HCT116 (cell line): ENCODE data around the gene TNFSF10. TPM values are rescaled to one million over a fixed set of nuclear protein-coding genes. Genes with fewer than 3 reads are reported as not detected.
"Not testable (repeated sequence)": the region's sequence is repeated elsewhere in the genome, so short reads cannot be mapped to it uniquely, and the experiment has no call there.

Source experiments
- ATAC-seq: fragments of 200-7000 bp; cut with Tn5 transposase; 2 replicates; pipeline ENCODE4 v1.9.1; 2020; ENCODE audit warnings: mild to moderate bottlenecking, moderate library complexity
- BruUV-seq: library from RNA; stranded (reverse); fragments of 400-500 nt; replicated peaks from 2 replicates; lab custom pipeline; 2021; lab: Mats Ljungman, UMichigan
- CTCF ChIA-PET: fragments of 300-600 bp; sonication (Branson Sonifier 250); formaldehyde crosslinking; loops from one replicate; lab custom pipeline; 2021; ENCODE audit warnings: antibody characterized with exemption; lab: Charles Lee
- POLR2A ChIA-PET: fragments of 300-600, 350-600 bp; sonication (Branson Sonifier 250); formaldehyde crosslinking; loops from one replicate; lab custom pipeline; 2021; ENCODE audit warnings: antibody characterized with exemption; lab: Charles Lee
- RAD21 ChIA-PET, 2 experiments: fragments of 300-600 bp; sonication (Branson Sonifier 250); formaldehyde crosslinking; loops; one replicate each; lab custom pipeline; 2023; ENCODE audit warnings: low total read pairs in 2 of 2; ENCODE audit not compliant: uncharacterized antibody in 2 of 2, unreplicated experiment in 2 of 2, low non-redundant PET in 1 of 2; lab: Charles Lee
- DNase-seq: peaks from one replicate; pipeline ENCODE4 v3.0.0-alpha.2; 2010; ENCODE audit warnings: low read depth, low spot score
- H2AFZ ChIP-seq: fragments of 200-600 bp; shearing (Covaris generic), sonication (generic); 2 replicates; pipeline ENCODE4 v1.6.1; 2017; ENCODE audit warnings: low read depth, mixed run types, mixed read lengths, antibody characterized with exemption, low read length; ENCODE audit not compliant: poor library complexity, severe bottlenecking
- H3K27ac ChIP-seq: 2 replicates; pipeline ENCODE4 v1.5.1; 2012; ENCODE audit warnings: low read depth, low read length
- H3K27me3 ChIP-seq: fragments of 200-600 bp; sonication (generic); 2 replicates; pipeline ENCODE4 v1.6.1; 2016; ENCODE audit warnings: mixed run types, low read length, mixed read lengths; ENCODE audit not compliant: insufficient read depth
- H3K36me3 ChIP-seq, 2 experiments: fragments of 200-500 bp in 1 of 2; fragments of 200-600 bp in 1 of 2; sonication (Bioruptor generic) in 1 of 2; sonication (generic) in 1 of 2; 2 replicates each; pipeline versions ENCODE4 v1.5.1 to v1.6.1; 2014 to 2016; ENCODE audit warnings: low read length in 2 of 2, inconsistent platforms in 1 of 2, mixed read lengths in 1 of 2, mixed run types in 1 of 2; ENCODE audit not compliant: insufficient read depth in 2 of 2, control insufficient read depth in 1 of 2
- H3K4me1 ChIP-seq, 2 experiments: fragments of 200-600 bp in 1 of 2; sonication (generic) in 1 of 2; 2 replicates each; pipeline versions ENCODE4 v1.5.1 to v1.6.1; 2012 to 2017; ENCODE audit warnings: low read length in 2 of 2, inconsistent platforms in 1 of 2, mild to moderate bottlenecking in 1 of 2, mixed read lengths in 1 of 2, mixed run types in 1 of 2, moderate library complexity in 1 of 2; ENCODE audit not compliant: insufficient read depth in 2 of 2, control insufficient read depth in 1 of 2
- H3K4me2 ChIP-seq: fragments of 200-600 bp; sonication (generic); 2 replicates; pipeline ENCODE4 v1.6.1; 2017; ENCODE audit warnings: mixed run types, low read length, mixed read lengths
- H3K4me3 ChIP-seq, 2 experiments: fragments of 200-600 bp in 1 of 2; sonication (generic) in 1 of 2; replicated peaks in 1 of 2; 2 replicates each; pipeline ENCODE4 v1.5.1; 2011 to 2016; ENCODE audit warnings: low read length in 2 of 2, control low read depth in 1 of 2, low read depth in 1 of 2, mild to moderate bottlenecking in 1 of 2, mixed read lengths in 1 of 2, mixed run types in 1 of 2
- H3K79me2 ChIP-seq: fragments of 200-600 bp; sonication (generic); 2 replicates; pipeline ENCODE4 v1.6.1; 2017; ENCODE audit warnings: mild to moderate bottlenecking, mixed run types, low read length, moderate library complexity, mixed read lengths; ENCODE audit not compliant: insufficient read depth
- H3K9ac ChIP-seq: fragments of 200-600 bp; sonication (generic); 2 replicates; pipeline ENCODE4 v1.6.1; 2016; ENCODE audit warnings: low read length, mixed read lengths
- H3K9me2 ChIP-seq: fragments of 200-600 bp; sonication (generic), shearing (Covaris generic); 2 replicates; pipeline ENCODE4 v1.6.1; 2017; ENCODE audit warnings: mixed run types, mild to moderate bottlenecking, moderate library complexity; ENCODE audit not compliant: insufficient read depth
- H3K9me3 ChIP-seq, 2 experiments: fragments of 200-500 bp in 1 of 2; fragments of 200-600 bp in 1 of 2; sonication (Bioruptor generic) in 1 of 2; sonication (generic) in 1 of 2; 2 replicates each; pipeline ENCODE4 v1.6.1; 2014 to 2017; ENCODE audit warnings: low read length in 2 of 2, mixed read lengths in 2 of 2, inconsistent platforms in 1 of 2, low read depth in 1 of 2, mild to moderate bottlenecking in 1 of 2, mixed run types in 1 of 2, moderate library complexity in 1 of 2; ENCODE audit not compliant: control insufficient read depth in 1 of 2, insufficient read depth in 1 of 2
- H4K20me1 ChIP-seq: fragments of 200-600 bp; sonication (generic), shearing (Covaris generic); 2 replicates; pipeline ENCODE4 v1.6.1; 2017; ENCODE audit warnings: mixed run types, mild to moderate bottlenecking, moderate library complexity; ENCODE audit not compliant: insufficient read depth
- CBX3 ChIP-seq: IDR thresholded peaks from 2 replicates; pipeline ENCODE4 v1.6.1; 2012; ENCODE audit warnings: low read depth
- CTCF ChIP-seq, 3 experiments: fragments of 200-600 bp in 1 of 3; sonication (generic) in 1 of 3; IDR thresholded peaks in 2 of 3; conservative IDR thresholded peaks in 1 of 3; 2 replicates each; pipeline ENCODE4 v1.5.1; 2012 to 2017; ENCODE audit warnings: low read depth in 2 of 3, low read length in 2 of 3, antibody characterized with exemption in 1 of 3, borderline replicate concordance in 1 of 3, control low read depth in 1 of 3, mild to moderate bottlenecking in 1 of 3, mixed read lengths in 1 of 3, mixed run types in 1 of 3, moderate library complexity in 1 of 3; ENCODE audit not compliant: insufficient read depth in 1 of 3
- ELF1 ChIP-seq: IDR thresholded peaks from 2 replicates; pipeline ENCODE4 v1.6.1; 2012; ENCODE audit warnings: low read depth, borderline replicate concordance
- EZH2 ChIP-seq: fragments of 200-600 bp; sonication (generic); IDR thresholded peaks from 2 replicates; pipeline ENCODE4 v1.6.1; 2017; ENCODE audit warnings: antibody characterized with exemption, mixed run types
- FOSL1 ChIP-seq: IDR thresholded peaks from 2 replicates; pipeline ENCODE4 v1.6.1; 2012; ENCODE audit warnings: low read depth
- POLR2AphosphoS5 ChIP-seq: IDR thresholded peaks from 2 replicates; pipeline ENCODE4 v1.6.1; 2011; ENCODE audit warnings: mild to moderate bottlenecking, low read depth, low read length, moderate library complexity
- RAD21 ChIP-seq: IDR thresholded peaks from 2 replicates; pipeline ENCODE4 v1.6.1; 2012; ENCODE audit warnings: low read depth, mild to moderate bottlenecking
- SP1 ChIP-seq: IDR thresholded peaks from 2 replicates; pipeline ENCODE4 v1.6.1; 2012; ENCODE audit warnings: low read depth
- TCF7L2 ChIP-seq: IDR thresholded peaks from 2 replicates; pipeline ENCODE4 v1.7.0; 2011; ENCODE audit warnings: borderline replicate concordance, inconsistent platforms; ENCODE audit not compliant: insufficient read depth, insufficient read length; ENCODE audit errors: extremely low read depth
- intact Hi-C: fragments of 100-400 bp; cut with micrococcal nuclease; formaldehyde crosslinking; loops from 2 replicates; pipeline ENCODE4 v1.10.0; 2022
- total RNA-seq: library from RNA; stranded (reverse); gene quantifications from one replicate; pipeline ENCODE4 v1.2.1, GENCODE V29; 2021; ENCODE audit not compliant: unreplicated experiment

TNFSF10 gene
- total RNA-seq, 1 experiment from 2014 or later, result 0.20 TPM

GRCh38 chr3:172490198-172490669 is 33.0 kb downstream of the TNFSF10 start:
- ATAC-seq (peak; percentile 73), DNase-seq (peak; percentile 48)
- H3K36me3 ChIP-seq, H3K4me1 ChIP-seq, H3K9ac ChIP-seq, H3K79me2 ChIP-seq, CTCF ChIA-PET, H3K4me2 ChIP-seq, BruUV-seq, H3K4me3 ChIP-seq, H3K27me3 ChIP-seq, POLR2A ChIA-PET, H4K20me1 ChIP-seq, RAD21 ChIA-PET, H3K9me2 ChIP-seq, H3K27ac ChIP-seq, H3K9me3 ChIP-seq: not testable (repeated sequence)
- TF ChIP-seq CTCF (IDR thresholded peaks at IDR 0.05 in 2 of 3, conservative IDR thresholded peaks at IDR 0.05 in 1 of 3; ENCODE audit: borderline replicate concordance in 1 of 3, insufficient read depth in 1 of 3, low read depth in 2 of 3, low read length in 2 of 3), result peak; percentile 69 to 85 (median 71)
- TF ChIP-seq RAD21, result peak; percentile 82
- H2AFZ ChIP-seq, result peak overlapping the region; percentile 75
- intact Hi-C loops, result loop anchor here (1.0 to 2.0 kb wide), 3 partner anchors 106 to 176 kb away; no protein-coding TSS in a partner anchor

- no peak overlapping the region for H3K4me2 ChIP-seq
- no peak overlapping the region for H3K27ac ChIP-seq
- DNase-seq, result no peak
- POLR2A ChIA-PET, result no interaction called here
- no peaks in the 10 kb centered on the region for H3K79me2 ChIP-seq
- no peak for TF ChIP-seq TCF7L2
- TF ChIP-seq FOSL1, result no peak
- TF ChIP-seq POLR2AphosphoS5, result no peak
- TF ChIP-seq EZH2, result no peak
- no peak for TF ChIP-seq ELF1
- TF ChIP-seq CBX3, result no peak
- TF ChIP-seq SP1, result no peak
- BruUV-seq, result no TSS peak
- no peaks in the 10 kb centered on the region for H3K27me3 ChIP-seq
- intact Hi-C loops, result loop anchor here (5.0 kb wide), 1 partner anchor 831 kb away; no protein-coding TSS in a partner anchor
- H3K36me3 ChIP-seq, result no peaks in the 10 kb centered on the region
- no peak overlapping the region for H3K9ac ChIP-seq
- ATAC-seq, result no peak
- RAD21 ChIA-PET, result interaction anchor here in 1 of 2 experiments (2.2 kb wide), 1 partner anchor 146 kb away, joined by 11 read pairs; no protein-coding TSS in a partner anchor
- H2AFZ ChIP-seq, result peak overlapping the region; percentile 100
- no peaks in the 10 kb centered on the region for H4K20me1 ChIP-seq
- H3K9me2 ChIP-seq, result no peaks in the 10 kb centered on the region
- H3K9me3 ChIP-seq, result no peaks in the 10 kb centered on the region
- no peak overlapping the region for H3K4me3 ChIP-seq
- CTCF ChIA-PET, result interaction anchor here (0.9 to 3.2 kb wide), 2 partner anchors 144 to 146 kb away, joined by 3 to 19 read pairs; no protein-coding TSS in a partner anchor
- H3K4me1 ChIP-seq, result peaks cover 6 to 14% of the 10 kb centered on the region in 2 experiments; a peak in 3 of 4 replicates
These were observed 45.1 kb downstream of the TNFSF10 start for GRCh38 chr3:172478116-172478515.
